T-helper 2 cell (primary cell): Measurements from ENCODE around the gene SEZ6.

ENCODE experiments used
- DNase-seq, 5 experiments: peaks; one replicate each; pipeline versions ENCODE4 v3.0.0 to v3.0.0-alpha.2; 2012 to 2022

SEZ6 gene

DNA sequence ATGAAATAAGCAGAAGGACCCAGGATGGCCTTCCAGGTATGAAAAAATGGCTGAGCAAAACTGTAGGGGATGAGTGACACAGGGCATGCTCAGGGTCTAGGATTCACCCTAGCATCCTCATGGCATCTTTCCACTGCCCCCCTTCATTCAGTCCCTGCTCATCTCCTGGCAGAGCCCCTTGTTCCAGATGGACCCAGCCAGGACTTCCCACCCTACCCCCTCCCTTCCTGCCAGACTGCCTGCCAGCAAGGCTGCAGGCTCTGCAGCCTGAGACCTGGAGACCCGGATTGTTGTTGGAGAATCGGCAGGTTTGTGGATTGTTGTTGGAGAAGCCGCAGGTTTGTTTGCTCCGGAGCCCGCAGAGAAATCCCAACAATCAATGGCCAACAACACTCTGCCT, 6.6 kb downstream of the SEZ6 start:
- DNase-seq = no peak

DNA sequence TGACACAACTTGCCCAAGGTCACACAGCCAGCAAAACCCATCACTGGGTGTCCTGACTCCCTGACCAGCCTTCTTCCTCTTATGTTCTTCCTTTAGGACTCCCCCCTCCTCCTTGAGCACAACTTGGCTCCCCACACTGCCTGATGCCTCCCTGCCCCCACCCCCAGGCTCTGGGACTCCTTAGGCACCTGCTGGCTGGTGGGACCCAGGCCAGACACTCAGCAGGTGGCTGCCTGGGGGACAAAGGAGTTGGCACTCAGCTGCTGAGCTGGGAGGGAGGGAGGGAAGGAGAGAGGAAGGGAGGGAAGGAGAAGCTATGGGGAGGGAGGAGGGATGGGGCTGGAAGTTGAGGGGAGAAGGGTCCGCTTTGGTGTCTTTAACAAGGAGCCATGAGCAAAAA, 8.0 kb downstream of the SEZ6 start:
- no peak for DNase-seq

DNA sequence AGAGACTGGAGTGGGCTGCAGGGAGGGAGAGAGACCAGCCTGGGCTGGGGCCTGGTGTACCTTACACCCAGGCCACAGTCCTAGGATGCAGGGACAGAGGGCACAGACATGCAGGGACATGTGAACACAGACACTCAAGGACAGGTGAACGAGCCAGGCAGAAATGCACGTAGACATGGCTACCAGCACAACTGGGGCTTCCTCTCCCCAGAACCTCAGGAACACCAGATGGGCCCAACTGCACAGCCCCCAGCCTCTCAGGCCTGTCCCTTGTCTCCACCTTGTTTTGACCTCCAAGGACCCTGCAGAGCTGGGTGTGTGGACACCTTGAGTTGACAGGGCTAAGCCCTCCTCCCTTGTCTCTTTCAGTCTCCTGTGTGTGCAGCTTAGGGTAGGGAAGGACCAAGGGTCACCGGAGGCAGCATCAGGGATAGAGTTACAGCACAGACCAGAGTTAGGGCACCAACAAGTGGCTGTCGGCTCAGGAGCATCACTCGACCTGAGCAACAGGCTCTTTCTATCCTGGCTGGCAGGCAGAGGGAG, 9.2 kb downstream of the SEZ6 start:
- no peak for DNase-seq

DNA sequence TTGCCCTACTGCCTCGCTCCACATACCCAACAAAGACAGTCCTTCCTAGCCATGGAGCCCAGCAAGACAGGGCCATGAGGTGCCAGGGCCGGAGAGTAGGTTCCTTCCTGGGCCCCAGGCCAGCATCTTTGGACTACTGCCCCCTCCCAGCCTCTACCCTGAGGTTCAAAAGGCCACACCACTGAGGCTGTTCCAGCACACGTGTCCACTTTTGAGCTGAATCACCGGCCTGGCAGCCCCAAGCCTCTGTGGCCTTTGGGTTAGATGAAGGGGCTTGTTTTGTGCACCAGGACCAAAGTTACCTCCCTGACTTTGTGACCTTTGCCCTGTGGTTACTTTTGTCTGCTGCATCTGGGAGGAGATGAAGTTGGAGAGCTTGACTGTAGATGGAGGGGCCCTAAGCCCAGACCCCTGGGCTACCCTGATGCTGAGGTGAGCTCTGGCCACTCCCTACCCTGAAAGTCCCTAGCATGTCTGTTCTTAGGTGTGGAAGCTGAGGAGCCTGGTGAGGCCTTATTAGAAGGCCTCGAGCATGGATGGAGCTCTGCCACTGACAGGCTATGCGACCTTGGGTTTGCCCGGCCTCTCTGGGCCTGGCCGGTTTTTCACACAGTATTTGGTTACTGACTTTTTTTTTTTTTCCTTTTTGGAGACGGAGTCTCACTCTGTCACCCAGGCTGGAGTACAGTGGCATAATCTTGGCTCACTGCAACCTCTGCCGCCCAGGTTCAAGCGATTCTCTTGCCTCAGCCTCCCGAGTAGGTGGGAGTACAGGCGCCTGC, 12.0 kb downstream of the SEZ6 start:
- DNase-seq = no peak

DNA sequence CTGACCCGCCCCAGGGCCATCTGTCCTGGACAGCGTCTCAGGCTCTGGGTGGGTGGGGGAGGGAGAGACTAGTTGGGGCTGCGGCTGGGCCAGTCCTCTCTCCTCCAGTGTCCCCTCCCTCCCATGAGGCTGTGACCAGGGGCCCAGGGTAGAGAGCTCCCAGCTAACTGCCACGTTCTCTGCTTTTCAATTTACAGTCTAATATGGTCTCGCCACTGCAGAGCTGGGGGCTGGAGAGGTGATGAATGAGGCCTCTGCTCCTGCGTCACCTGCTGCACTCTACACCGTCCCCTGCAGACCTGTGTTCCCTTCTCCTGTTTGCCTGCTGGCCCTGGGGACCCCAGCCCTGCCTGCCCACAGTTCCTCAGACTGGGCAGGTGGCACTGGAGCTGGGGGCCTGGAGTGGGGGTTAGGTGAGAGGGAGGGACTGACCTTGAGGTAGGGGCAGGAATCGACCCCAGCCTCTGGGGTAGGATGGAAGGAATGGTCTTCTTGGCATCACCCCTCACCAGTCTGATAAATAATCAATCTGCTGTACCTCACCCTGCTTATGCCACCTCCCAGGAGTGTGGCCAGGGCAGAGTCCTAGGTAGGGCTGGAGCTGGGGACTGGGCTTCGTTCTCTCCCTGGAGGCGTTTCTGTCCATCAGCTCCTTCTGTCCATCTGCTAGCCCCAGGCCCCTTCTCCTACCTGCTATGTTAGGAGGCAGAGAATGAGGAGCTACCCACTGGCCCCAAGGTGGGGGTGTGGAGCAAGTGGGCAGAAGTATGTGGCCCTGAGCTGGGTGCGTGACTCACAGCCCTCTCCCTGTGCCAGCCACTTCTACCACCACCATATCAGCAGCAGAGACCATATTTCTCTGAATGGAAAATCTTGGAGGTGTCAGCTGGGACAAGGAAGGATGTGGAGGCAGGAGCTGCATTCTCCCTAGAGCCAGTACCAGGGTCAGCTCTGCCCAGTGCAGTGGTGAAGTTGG, 12.9 kb downstream of the SEZ6 start:
- DNase-seq = no peak

DNA sequence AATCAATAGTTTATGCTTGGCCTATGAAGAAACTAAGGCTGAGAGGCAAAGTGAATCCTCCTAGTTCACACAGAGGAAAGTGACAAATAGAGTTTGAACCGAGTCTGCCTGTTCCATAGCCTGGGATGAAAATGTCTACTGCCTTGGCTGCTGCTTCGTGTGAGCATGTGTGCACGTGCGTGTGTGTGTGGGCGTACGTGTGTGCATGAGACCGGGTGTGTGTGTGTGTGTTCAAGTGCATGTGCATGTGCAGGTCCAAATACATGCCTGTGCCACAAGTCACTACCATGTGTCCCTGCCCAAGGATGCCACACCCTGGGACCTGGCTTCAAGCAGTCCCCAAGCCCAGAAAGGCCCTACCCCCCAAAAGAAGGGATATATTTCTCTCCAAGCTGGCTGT, 13.6 kb downstream of the SEZ6 start:
- DNase-seq = no peak

DNA sequence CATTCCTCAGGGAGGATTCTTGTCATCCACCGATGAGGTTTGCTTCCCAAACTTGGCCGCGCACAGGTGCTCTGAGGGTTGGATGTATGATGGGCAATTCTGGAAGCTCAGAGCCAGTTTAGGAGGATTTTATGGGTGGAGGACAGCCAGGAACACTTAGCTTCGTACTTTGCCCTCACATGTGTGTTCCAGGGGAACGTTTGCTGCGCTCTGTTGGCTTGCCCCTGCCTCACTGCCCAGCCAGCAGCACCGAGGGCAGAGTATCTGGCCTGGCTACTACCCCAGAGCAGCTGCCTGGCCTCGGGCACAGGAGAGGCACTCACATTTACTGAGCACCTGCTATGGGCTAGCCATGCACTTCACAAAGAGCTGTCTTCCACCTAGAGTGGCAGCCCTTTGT, 14.1 kb downstream of the SEZ6 start:
- DNase-seq = no peak

DNA sequence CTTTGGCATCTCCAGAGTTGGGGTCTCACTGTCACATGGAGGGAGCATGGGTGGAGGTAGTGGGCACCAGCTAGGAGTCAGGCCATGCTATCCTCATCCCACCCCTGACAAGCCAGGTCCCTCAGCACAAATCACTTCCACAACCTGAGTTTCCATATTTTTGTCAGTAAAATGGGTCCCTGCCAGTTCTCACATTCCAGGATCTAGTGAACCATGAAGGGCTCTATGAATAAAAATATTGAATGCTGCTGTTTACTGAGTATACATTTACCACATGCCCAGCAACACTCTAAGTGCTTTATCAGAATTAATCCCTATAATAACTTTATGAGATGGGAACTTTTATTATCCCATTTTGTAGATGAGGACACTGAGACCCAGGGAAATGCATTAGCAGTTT, 16.8 kb downstream of the SEZ6 start:
- no peak for DNase-seq

DNA sequence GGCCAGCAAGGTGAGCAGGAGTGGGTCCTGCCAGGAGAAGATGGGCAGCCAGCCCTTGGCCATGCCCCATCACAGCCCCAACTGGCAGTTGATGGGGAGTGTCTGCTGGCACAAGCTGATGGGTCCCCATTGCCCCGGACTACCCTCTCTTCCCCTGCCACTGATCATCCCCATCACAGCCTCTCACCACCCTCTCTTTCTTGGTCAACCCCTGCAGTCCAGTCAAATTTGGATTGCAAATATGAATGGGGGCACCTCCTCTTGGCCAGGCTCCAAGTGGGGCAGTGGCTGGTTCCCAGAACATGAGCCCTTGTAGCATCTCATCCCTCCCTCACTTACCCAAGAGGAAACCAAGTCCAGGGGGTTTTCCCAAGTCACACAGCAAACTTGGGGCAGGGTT, 17.4 kb downstream of the SEZ6 start:
- DNase-seq = no peak

DNA sequence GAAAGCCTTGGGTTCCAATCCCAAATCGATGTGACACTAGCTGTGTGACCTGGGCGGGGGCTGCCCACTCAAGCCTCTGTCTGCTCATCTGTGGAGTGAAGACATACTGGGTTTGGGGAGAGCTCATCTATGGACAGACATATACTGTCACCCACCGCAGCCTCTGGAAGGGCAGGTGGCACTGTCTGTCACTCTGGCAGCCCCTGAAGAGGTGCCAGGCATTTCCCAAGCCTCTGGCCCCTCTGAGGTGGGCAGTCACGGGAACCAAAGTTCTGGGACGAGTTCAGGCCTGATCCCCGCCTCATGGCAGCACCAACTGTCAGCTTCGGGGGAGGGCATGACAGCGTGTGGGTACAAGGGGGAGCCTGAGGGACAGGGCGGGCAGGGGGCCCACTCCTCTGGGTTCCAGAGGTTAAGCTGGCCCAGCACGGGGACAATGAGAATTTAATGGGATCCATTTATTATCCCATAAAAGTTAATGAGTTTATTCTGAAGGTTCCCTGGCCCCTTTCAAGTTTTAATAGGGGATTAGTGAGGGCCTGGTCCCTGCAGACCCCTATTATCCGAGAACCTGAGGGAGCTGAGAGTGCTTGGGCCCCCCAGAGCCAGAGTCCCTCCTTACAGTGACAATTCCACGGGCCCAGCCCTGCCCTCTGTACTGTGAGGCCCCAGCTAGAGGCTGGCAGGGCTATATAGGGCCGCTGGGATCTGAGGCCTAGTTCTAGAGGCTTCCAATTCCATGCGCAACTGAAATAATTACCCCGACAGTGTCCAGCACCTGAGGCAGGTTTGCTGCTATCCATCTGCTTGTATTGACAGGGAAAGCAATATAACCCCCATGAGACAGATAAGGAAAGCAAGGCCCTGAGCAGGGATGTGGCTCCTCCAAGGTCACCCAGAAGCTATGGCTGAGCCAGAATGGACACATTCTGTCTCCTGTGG, 18.8 kb downstream of the SEZ6 start:
- no peak for DNase-seq

DNA sequence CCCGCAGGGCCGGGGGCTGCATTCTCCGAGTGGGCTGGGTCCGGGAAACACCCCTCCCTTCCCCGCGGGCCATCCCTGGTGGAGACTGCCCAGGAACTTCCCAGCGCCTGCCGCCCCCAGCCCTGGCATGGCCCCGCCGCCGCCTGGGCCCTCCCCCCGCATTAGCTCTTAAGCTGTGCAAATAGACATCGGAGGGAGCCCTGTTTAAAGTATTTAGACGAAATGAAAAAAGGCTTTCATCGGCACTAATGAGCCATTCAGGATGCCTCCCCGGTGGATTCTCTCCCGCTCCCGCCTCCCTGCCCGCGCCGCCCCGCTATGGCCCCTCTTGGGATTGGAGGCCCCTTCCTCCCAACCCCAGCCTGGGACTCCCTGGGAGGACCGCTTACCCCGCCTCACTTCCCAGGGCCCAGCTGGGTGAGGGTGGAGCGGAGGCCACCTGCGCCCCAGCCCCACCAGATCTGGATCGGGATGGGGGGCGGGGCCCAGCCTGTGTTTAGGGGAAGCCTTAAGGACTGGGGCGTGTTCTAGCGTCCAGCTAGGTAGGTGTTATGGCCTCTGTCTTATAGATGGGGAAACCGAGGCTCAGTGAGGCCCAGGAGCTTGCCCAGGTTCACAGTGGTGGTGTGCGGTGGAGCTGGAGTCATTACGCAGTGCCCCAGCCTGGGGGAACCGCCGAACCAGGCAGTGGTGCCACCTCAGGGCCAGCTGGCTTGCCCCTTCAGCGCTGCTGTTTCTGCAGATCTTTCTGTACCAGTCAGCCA, 19.7 kb downstream of the SEZ6 start:
- DNase-seq = no peak

DNA sequence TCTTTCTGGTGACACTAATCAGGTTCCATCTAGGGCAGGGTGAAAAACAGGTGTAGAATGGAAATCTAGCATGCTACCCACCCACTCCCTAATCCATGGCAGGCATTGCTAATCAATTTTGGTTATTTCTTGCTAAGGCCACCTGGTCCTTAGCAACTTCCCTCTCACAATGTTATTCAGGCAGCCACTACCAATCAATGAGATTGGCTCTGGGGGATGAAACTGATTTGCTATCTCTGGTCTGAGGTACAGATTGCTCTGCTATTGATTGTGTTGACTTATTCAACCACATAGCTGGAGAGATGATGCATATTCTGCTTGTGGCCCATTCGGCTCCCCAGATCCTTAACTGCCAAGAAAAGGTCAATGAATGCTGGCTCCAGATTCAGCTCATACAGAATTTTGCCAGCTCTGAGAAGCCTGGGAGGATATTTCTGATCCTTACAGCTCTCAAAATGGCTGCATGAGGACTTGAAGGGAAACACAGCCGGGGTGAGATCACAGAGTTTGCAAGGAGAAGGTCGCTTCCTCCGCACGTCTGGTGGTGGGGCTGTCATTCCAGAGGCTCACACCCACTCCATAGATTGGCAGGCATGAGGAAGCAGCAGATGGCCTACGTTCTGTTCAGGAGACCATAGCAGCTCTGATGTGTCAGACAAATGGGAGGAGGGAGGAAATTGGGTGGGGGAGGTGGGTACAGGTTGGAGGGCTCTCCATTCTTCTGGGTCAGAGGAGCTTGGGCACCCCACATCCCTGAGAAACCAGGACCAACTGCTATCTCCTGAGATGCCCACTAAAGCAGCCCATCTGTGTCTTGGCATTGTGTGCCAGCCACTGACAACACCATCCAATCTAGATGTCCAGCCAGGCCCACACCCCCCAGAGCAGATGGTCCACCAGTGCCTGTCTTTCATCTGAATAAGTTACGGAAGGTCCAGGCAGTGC, 22.3 kb downstream of the SEZ6 start:
- DNase-seq = peak in 1 of 5 experiments; percentile 12

DNA sequence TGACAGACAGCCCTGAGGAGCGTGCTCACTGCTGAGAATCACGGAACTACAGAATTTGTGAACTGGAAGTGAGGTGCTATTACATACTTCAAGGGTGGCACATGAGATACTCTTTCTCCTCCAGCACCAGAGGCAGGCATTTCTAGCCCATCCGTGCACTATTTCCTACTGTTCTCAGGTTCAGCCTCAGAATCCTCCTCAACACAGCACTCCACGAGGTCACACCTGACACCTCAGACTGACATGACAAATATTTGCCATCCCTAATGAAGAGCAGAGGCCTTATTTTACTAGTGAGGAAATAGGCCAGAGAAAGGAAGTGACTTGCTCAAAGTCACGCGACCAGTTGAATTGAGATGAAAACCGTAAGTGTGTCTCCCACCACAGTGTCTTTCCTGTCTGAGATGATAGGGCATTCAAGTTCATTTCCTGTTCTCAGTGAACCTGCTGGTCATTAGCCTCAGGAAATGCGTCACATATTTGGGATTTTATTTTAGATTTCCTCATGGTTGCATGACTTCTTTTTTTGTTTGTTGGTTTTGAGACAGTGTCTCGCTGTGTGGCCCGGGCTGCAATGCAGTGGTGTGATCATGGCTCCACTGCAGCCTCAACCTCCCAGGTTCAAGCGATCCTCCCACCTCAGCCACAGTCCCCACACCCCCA, 23.6 kb downstream of the SEZ6 start:
- DNase-seq = peak in 3 of 5 experiments; percentile 14 to 90 (median 89)

DNA sequence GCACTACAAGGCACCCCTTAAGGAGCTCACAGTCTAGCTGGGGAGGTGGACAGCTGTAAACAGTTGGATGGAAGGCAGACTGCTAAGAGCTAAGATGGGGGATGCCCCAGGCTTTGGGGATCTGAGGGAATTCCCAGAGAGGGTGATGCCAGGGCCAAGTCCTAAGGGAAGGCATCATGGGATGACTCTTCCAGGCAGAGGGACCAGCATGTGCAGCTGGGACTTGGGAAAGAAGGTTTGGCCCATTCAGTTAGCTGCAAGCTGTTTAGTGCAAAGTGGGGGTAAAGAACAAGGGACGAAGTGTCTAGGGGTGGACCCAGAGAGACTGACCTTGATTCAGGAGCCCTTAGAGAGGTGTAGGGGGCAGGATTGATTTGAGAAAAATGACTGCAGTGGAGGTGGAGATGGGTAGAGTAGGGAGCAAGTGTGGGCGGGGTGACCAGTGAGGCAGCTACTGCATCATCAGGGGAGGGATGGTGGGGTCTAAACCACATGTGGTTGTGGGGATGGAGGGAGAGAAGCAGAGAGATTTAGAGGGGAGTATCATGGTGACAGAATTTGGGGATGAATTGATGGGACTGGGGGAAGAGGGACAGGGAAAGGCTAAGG, 27.4 kb downstream of the SEZ6 start:
- DNase-seq = no peak

DNA sequence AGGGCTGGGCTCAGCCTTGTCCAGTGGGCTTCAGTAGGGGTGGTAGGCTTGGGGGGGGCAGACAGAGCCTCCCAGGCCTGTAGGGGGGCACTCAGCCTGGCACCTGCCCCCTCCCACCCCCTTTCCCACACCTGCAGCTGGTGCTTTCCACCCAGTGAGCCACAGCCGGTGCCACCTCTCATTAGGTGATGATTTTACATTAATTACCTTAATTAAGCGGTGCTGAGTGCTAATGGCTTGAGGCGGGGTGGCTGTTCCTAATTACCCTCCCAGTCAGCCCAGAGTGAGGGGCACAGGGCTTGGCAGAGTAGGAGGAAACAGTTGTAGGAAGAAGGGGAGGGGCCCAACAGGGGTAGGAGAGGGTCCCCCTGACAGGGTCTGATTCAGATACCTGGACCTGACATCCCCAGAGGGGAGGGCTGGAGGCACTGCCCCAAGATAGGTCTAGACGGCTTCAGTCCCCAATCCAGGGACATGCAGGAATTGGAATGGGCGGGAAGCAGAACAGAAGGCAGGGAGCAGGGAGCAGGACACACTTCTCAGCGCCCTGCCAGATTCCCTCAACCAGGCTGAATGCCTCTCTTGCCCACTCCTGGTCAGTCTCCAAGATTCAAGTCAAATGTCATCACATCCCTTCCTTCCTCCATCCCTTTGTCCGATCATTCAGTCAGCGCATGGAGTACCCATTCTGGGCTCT, 28.0 kb downstream of the SEZ6 start:
- no peak for DNase-seq

DNA sequence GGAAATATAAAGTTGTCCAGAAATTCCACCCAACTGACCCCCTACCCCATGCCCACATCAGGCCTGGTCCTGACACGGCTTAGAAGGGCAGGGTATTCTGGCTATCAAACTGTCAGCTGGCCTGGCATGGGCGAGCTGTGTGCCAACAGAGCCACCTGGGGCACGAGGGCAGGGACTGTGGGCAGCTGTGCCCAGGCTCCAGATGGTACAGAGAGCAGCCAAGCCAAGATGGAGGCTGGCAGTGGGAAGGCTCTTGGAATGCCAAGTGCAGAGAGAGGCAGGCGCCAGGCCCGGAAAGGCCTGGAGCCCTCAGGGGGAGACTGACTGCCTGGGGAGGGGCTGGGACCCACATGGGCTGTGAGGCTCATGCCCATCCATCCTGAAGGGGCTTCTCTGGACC, 30.2 kb downstream of the SEZ6 start:
- DNase-seq = no peak

DNA sequence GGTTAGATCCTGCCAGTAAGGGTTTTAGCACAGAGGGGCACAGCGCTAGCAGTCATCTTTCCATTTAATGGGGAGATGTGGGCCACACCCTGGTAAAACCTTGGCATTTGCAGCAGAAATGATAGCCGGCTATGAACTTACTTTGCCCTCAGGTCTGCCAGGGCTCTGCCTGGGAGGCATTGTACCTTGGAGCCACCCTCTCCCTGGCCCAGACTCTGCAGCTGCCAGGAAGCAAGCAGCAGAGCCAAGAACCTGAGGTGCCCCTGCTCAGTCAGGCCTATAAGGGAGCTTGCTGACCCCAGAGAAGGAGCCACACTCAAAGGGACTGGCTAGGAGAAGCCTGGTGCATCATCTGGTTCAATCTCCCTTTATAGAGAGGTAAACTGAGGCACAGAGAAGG, 30.8 kb downstream of the SEZ6 start:
- no peak for DNase-seq

DNA sequence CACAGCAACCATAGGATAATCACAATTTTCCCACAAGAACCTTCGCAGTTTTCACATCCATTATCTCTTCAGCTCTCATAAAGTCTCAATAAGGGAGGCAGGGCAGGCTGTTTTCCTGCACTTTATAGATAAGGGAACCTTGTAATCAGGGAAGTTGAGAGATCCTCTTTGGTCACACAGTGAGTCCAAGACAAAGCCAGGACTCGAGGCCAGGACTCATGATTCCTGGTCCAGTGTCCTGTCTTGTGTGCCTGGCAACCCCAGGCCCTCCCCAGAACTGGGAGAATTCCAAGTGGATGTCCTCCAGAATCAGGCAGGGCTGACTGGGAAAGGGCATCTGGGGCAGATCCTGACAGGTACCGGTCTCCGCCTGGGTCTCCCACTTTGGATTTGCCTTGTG, 31.4 kb downstream of the SEZ6 start:
- DNase-seq = no peak

DNA sequence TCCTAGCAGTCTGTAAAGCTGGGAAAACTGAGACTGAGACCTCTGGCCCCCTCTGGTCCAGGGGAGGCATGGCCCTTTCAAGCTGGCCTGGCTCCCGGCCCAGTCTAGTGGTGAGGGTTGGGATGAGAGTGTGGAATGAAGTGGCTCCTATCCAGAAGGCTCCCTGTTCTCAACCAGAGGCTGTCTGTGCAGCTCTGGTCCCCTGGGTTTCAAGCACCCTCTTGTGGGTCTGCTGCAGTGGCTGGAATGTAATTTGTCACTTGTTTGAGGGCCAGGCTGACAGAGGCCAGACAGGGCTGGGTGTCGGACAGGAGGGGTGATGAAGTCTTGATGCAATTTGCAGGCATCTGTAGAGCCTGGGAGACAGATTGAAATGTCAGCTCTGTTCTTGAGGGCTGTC, 32.4 kb downstream of the SEZ6 start:
- no peak for DNase-seq
